Body of pancreas (tissue), 4 donors: ENCODE measurements around the gene RBMS1.

ENCODE experiments used
- CTCF ChIP-seq, 7 experiments: fragments of 450-650 bp in 4 of 7; fragments of 200-600 bp in 3 of 7; sonication (generic) in 3 of 7; IDR thresholded peaks; one replicate each; pipeline ENCODE4 v1.5.1; 2016 to 2019; ENCODE audit warnings: antibody characterized with exemption in 7 of 7
- POLR2A ChIP-seq, 3 donors: fragments of 450-650 bp; IDR thresholded peaks; one replicate each; pipeline ENCODE4 v1.6.1; 2016; ENCODE audit warnings: antibody characterized with exemption in 3 of 3, mild to moderate bottlenecking in 2 of 3

- TF ChIP-seq CTCF (IDR thresholded peaks at IDR 0.05) (no peak), POLR2A (IDR thresholded peaks at IDR 0.05) (no peak)
Measured at GRCh38 chr2:160392201-160392600, 101.4 kb downstream of the RBMS1 start.
